SK-N-SH treated with all-trans-retinoic acid at 6 μM for 48 hours (cell line): ENCODE results near the gene KLHL29.
"Not testable (repeated sequence)": the region's sequence is repeated elsewhere in the genome, so short reads cannot be mapped to it uniquely, and the experiment has no call there.

Experiments used
- ATAC-seq: fragments of 200-7000 bp; cut with Tn5 transposase; 3 replicates; pipeline ENCODE4 v1.9.1; 2020; ENCODE audit warnings: mild to moderate bottlenecking, moderate library complexity
- ARNTL ChIP-seq: fragments of 450-650 bp; formaldehyde crosslinking; IDR thresholded peaks from 2 replicates; pipeline ENCODE4 v1.5.0; 2020; ENCODE audit warnings: low read depth, mild to moderate bottlenecking, moderate library complexity, borderline replicate concordance
- CSDC2 ChIP-seq: fragments of 250-450 bp; sonication (Bioruptor Pico); IDR thresholded peaks from 2 replicates; pipeline ENCODE4 v1.5.0; 2020; ENCODE audit warnings: mild to moderate bottlenecking, moderate library complexity
- ESRRG ChIP-seq: fragments of 250-450 bp; sonication (Bioruptor Pico); IDR thresholded peaks from 2 replicates; pipeline ENCODE4 v1.6.1; 2021; ENCODE audit warnings: mild to moderate bottlenecking
- GLIS3 ChIP-seq: fragments of 250-450 bp; sonication (Bioruptor Pico); IDR thresholded peaks from 2 replicates; pipeline ENCODE4 v1.5.0; 2020; ENCODE audit warnings: mild to moderate bottlenecking, moderate library complexity
- OSR1 ChIP-seq: fragments of 250-450 bp; sonication (Bioruptor Pico); IDR thresholded peaks from 2 replicates; pipeline ENCODE4 v1.8.0; 2022; ENCODE audit warnings: moderate library complexity, mild to moderate bottlenecking, inconsistent platforms
- PPARA ChIP-seq: fragments of 250-450 bp; sonication (Bioruptor Pico); IDR thresholded peaks from 2 replicates; pipeline ENCODE4 v1.5.0; 2020; ENCODE audit warnings: mild to moderate bottlenecking, borderline replicate concordance
- RARB ChIP-seq: fragments of 250-450 bp; sonication (Bioruptor Pico); IDR thresholded peaks from 2 replicates; pipeline ENCODE4 v1.8.0; 2021; ENCODE audit warnings: mild to moderate bottlenecking, moderate library complexity
- SNAI2 ChIP-seq: fragments of 250-450 bp; sonication (Bioruptor Pico); IDR thresholded peaks from 2 replicates; pipeline ENCODE4 v1.5.0; 2020; ENCODE audit warnings: mild to moderate bottlenecking, moderate library complexity
- TCF4 ChIP-seq: fragments of 250-450 bp; sonication (Bioruptor Pico); IDR thresholded peaks from 2 replicates; pipeline ENCODE4 v1.8.0; 2021; ENCODE audit warnings: mild to moderate bottlenecking, moderate library complexity, borderline replicate concordance
- TOX ChIP-seq: fragments of 250-450 bp; sonication (Bioruptor Pico); IDR thresholded peaks from 2 replicates; pipeline ENCODE4 v1.8.0; 2021; ENCODE audit warnings: mild to moderate bottlenecking, moderate library complexity, borderline replicate concordance
- ZC3H10 ChIP-seq: fragments of 250-450 bp; sonication (Bioruptor Pico); IDR thresholded peaks from 2 replicates; pipeline ENCODE4 v1.5.1; 2021; ENCODE audit warnings: mild to moderate bottlenecking, moderate library complexity
- ZFP3 ChIP-seq: fragments of 250-450 bp; sonication (Bioruptor Pico); IDR thresholded peaks from 2 replicates; pipeline ENCODE4 v1.5.0; 2020; ENCODE audit warnings: mild to moderate bottlenecking, moderate library complexity
- ZFP30 ChIP-seq: fragments of 450-650 bp; formaldehyde crosslinking; IDR thresholded peaks from 2 replicates; pipeline ENCODE4 v1.5.0; 2022; ENCODE audit warnings: mild to moderate bottlenecking, moderate library complexity
- ZNF565 ChIP-seq: fragments of 450-650 bp; formaldehyde crosslinking; conservative IDR thresholded peaks from 2 replicates; pipeline ENCODE4 v1.5.0; 2020; ENCODE audit warnings: low read depth, mild to moderate bottlenecking, moderate library complexity
- ZNF70 ChIP-seq: fragments of 450-650 bp; formaldehyde crosslinking; IDR thresholded peaks from 2 replicates; pipeline ENCODE4 v1.5.0; 2020; ENCODE audit warnings: mild to moderate bottlenecking, moderate library complexity
- ZNF8 ChIP-seq: fragments of 450-650 bp; formaldehyde crosslinking; IDR thresholded peaks from 2 replicates; pipeline ENCODE4 v1.5.0; 2020; ENCODE audit warnings: mild to moderate bottlenecking, moderate library complexity
- TF ChIP-seq, protein P1 (sequence below): fragments of 250-450 bp; sonication (Bioruptor Pico); IDR thresholded peaks from 2 replicates; pipeline ENCODE4 v1.5.1; 2021; ENCODE audit warnings: mild to moderate bottlenecking, moderate library complexity
- TF ChIP-seq, protein P2 (sequence below): fragments of 250-450 bp; sonication (Bioruptor Pico); IDR thresholded peaks from 2 replicates; pipeline ENCODE4 v1.5.0; 2020; ENCODE audit warnings: mild to moderate bottlenecking, moderate library complexity
- TF ChIP-seq, protein P3 (sequence below): fragments of 250-450 bp; sonication (Bioruptor Pico); IDR thresholded peaks from 2 replicates; pipeline ENCODE4 v1.8.0; 2020; ENCODE audit warnings: mild to moderate bottlenecking, moderate library complexity, borderline replicate concordance
- TF ChIP-seq, protein P4 (sequence below): fragments of 250-450 bp; sonication (Bioruptor Pico); IDR thresholded peaks from 2 replicates; pipeline ENCODE4 v1.8.0; 2021; ENCODE audit warnings: low read depth, mild to moderate bottlenecking, moderate library complexity, borderline replicate concordance
- TF ChIP-seq, protein P5 (sequence below): fragments of 250-450 bp; sonication (Bioruptor Pico); IDR thresholded peaks from 2 replicates; pipeline ENCODE4 v1.5.1; 2020; ENCODE audit warnings: low read depth, mild to moderate bottlenecking, moderate library complexity

Gene KLHL29

DNA sequence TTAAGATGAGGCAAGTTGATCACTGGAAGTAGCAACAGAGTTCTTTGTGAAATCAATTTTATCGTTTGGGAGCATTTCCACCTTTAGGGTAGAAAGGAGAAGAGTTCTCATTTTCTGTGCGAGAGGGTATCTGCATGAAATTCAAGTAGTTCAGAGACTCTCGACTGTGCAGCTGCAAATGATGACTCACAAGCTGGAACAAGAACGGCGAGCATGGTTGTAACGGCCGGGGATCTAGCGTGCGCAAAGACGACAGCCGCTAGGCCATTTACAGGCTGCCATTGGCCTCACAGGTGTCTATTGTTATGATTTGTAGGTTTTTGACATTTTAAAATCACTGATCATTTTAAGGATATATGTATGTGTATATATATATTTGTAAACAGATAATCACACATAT is 5.2 kb downstream of the KLHL29 start:
- no peak for ATAC-seq

DNA sequence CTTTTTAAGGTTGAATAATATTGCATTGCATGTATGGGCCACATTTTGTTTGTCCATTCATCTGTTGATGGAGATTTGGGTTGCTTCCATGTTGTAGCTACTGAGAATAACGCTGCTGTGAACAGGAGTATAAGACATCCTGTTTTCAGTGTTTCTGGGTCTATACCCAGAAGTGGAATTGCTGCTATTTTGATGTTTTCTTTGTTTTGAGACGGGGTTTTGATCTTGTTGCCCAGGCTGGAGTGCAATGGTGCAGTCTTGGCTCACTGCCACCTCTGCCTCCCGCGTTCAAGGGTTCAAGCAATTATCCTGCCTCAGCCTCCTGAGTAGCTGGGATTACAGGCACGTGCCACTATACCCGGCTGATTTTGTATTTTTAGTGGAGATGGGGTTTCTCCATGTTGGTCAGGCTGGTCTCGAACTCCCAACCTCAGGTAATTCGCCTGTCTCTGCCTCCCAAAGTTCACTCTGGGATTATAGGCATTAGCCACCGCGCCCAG is 6.3 kb downstream of the KLHL29 start:
- not testable (repeated sequence) for ATAC-seq

More for the DNA sequence above, 5.2 kb downstream of the KLHL29 start:
- TF ChIP-seq, protein P1, sequence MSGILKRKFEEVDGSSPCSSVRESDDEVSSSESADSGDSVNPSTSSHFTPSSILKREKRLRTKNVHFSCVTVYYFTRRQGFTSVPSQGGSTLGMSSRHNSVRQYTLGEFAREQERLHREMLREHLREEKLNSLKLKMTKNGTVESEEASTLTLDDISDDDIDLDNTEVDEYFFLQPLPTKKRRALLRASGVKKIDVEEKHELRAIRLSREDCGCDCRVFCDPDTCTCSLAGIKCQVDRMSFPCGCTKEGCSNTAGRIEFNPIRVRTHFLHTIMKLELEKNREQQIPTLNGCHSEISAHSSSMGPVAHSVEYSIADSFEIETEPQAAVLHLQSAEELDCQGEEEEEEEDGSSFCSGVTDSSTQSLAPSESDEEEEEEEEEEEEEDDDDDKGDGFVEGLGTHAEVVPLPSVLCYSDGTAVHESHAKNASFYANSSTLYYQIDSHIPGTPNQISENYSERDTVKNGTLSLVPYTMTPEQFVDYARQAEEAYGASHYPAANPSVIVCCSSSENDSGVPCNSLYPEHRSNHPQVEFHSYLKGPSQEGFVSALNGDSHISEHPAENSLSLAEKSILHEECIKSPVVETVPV (CRISPR knock-in tag): no peak
- TF ChIP-seq ZFP3 (CRISPR knock-in tag) (no peak), RARB (CRISPR knock-in tag) (no peak), SNAI2 (CRISPR knock-in tag) (no peak), ARNTL (CRISPR knock-in tag) (no peak)

DNA sequence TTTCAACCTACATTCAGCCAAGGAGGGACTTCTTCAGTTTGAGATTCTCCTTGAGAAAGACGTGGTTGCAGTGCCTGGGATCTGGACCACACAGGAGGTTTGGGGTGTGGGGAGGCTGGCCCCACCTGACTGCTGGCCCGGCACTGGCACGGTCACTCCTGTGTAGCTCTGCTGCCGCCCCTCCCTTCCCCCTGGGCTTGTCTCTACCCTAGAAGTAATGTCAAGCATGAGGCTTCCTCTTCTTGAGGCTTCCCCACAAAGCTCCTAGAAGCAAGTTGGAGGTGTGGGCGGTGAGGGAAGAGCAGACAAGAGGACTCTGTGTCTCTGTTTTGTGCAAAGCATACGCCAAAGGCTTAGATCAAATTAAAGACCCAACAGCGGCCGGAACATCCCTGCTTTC is 8.7 kb downstream of the KLHL29 start:
- ATAC-seq: no peak
- TF ChIP-seq ZC3H10 (CRISPR knock-in tag) (no peak), TOX (CRISPR knock-in tag) (no peak), CSDC2 (CRISPR knock-in tag) (no peak), GLIS3 (no peak), ZFP3 (CRISPR knock-in tag) (no peak)
- TF ChIP-seq, protein P2, sequence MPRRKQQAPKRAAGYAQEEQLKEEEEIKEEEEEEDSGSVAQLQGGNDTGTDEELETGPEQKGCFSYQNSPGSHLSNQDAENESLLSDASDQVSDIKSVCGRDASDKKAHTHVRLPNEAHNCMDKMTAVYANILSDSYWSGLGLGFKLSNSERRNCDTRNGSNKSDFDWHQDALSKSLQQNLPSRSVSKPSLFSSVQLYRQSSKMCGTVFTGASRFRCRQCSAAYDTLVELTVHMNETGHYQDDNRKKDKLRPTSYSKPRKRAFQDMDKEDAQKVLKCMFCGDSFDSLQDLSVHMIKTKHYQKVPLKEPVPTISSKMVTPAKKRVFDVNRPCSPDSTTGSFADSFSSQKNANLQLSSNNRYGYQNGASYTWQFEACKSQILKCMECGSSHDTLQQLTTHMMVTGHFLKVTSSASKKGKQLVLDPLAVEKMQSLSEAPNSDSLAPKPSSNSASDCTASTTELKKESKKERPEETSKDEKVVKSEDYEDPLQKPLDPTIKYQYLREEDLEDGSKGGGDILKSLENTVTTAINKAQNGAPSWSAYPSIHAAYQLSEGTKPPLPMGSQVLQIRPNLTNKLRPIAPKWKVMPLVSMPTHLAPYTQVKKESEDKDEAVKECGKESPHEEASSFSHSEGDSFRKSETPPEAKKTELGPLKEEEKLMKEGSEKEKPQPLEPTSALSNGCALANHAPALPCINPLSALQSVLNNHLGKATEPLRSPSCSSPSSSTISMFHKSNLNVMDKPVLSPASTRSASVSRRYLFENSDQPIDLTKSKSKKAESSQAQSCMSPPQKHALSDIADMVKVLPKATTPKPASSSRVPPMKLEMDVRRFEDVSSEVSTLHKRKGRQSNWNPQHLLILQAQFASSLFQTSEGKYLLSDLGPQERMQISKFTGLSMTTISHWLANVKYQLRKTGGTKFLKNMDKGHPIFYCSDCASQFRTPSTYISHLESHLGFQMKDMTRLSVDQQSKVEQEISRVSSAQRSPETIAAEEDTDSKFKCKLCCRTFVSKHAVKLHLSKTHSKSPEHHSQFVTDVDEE (CRISPR knock-in tag): no peak

DNA sequence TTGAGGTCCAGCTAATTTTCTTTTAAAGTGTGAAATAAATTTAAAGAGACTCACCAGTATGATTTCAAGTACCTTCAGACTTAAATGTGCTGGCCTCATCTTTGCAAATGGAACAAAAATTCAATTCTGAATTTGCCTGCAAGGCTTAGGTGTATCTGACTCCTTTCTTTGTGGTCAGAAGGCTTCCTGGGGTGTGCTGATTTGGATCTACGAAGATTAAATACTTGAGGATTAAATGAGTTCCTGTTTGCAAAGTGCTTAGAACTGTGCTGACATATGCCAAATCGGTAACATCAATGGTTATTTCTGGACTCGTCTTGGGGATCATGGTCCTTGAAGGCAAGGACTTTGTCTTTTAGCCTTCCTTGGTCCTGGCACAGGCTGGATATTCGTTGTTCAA is 9.7 kb downstream of the KLHL29 start:
- no peak for ATAC-seq
- TF ChIP-seq ZNF565 (no peak), ZNF70 (no peak), TCF4 (CRISPR knock-in tag) (no peak), PPARA (CRISPR knock-in tag) (no peak), ESRRG (no peak), GLIS3 (no peak), ZNF8 (CRISPR knock-in tag) (no peak), OSR1 (CRISPR knock-in tag) (no peak), ARNTL (CRISPR knock-in tag) (no peak), TOX (CRISPR knock-in tag) (no peak), RARB (CRISPR knock-in tag) (no peak), ZC3H10 (CRISPR knock-in tag) (no peak), ZFP30 (CRISPR knock-in tag) (no peak), ZFP3 (CRISPR knock-in tag) (no peak), CSDC2 (CRISPR knock-in tag) (no peak)
- TF ChIP-seq, protein P1 (CRISPR knock-in tag): no peak
- TF ChIP-seq, protein P3, sequence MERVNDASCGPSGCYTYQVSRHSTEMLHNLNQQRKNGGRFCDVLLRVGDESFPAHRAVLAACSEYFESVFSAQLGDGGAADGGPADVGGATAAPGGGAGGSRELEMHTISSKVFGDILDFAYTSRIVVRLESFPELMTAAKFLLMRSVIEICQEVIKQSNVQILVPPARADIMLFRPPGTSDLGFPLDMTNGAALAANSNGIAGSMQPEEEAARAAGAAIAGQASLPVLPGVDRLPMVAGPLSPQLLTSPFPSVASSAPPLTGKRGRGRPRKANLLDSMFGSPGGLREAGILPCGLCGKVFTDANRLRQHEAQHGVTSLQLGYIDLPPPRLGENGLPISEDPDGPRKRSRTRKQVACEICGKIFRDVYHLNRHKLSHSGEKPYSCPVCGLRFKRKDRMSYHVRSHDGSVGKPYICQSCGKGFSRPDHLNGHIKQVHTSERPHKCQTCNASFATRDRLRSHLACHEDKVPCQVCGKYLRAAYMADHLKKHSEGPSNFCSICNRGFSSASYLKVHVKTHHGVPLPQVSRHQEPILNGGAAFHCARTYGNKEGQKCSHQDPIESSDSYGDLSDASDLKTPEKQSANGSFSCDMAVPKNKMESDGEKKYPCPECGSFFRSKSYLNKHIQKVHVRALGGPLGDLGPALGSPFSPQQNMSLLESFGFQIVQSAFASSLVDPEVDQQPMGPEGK: no peak
- TF ChIP-seq, protein P2 (CRISPR knock-in tag): no peak
- TF ChIP-seq, protein P4, sequence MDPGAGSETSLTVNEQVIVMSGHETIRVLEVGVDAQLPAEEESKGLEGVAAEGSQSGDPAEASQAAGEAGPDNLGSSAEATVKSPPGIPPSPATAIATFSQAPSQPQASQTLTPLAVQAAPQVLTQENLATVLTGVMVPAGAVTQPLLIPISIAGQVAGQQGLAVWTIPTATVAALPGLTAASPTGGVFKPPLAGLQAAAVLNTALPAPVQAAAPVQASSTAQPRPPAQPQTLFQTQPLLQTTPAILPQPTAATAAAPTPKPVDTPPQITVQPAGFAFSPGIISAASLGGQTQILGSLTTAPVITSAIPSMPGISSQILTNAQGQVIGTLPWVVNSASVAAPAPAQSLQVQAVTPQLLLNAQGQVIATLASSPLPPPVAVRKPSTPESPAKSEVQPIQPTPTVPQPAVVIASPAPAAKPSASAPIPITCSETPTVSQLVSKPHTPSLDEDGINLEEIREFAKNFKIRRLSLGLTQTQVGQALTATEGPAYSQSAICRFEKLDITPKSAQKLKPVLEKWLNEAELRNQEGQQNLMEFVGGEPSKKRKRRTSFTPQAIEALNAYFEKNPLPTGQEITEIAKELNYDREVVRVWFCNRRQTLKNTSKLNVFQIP (CRISPR knock-in tag): no peak
- TF ChIP-seq, protein P5, sequence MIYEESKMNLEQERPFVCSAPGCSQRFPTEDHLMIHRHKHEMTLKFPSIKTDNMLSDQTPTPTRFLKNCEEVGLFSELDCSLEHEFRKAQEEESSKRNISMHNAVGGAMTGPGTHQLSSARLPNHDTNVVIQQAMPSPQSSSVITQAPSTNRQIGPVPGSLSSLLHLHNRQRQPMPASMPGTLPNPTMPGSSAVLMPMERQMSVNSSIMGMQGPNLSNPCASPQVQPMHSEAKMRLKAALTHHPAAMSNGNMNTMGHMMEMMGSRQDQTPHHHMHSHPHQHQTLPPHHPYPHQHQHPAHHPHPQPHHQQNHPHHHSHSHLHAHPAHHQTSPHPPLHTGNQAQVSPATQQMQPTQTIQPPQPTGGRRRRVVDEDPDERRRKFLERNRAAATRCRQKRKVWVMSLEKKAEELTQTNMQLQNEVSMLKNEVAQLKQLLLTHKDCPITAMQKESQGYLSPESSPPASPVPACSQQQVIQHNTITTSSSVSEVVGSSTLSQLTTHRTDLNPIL (CRISPR knock-in tag): no peak
- TF ChIP-seq, all 23 proteins: peak for 0
